GM12864 (cell line): ENCODE data around the gene SCARF2.
A peak's percentile ranks its signal among the peaks of the same experiment; 100 is the strongest.
"Not testable (repeated sequence)": the region's sequence is repeated elsewhere in the genome, so short reads cannot be mapped to it uniquely, and the experiment has no call there.

ENCODE experiments used
- DNase-seq: peaks from one replicate; pipeline ENCODE4 v3.0.0-alpha.2; 2011; ENCODE audit warnings: low read depth
- H3K4me3 ChIP-seq: 2 replicates; pipeline ENCODE4 v1.5.1; 2011; ENCODE audit warnings: mild to moderate bottlenecking, low read depth, low read length, control low read depth
- TF ChIP-seq, protein P1 (sequence below): IDR thresholded peaks from 2 replicates; pipeline ENCODE4 v1.5.1; 2011; ENCODE audit warnings: low read depth, mild to moderate bottlenecking, moderate library complexity, low read length, control low read depth, inconsistent platforms; ENCODE audit errors: missing control alignments

Gene SCARF2

DNA sequence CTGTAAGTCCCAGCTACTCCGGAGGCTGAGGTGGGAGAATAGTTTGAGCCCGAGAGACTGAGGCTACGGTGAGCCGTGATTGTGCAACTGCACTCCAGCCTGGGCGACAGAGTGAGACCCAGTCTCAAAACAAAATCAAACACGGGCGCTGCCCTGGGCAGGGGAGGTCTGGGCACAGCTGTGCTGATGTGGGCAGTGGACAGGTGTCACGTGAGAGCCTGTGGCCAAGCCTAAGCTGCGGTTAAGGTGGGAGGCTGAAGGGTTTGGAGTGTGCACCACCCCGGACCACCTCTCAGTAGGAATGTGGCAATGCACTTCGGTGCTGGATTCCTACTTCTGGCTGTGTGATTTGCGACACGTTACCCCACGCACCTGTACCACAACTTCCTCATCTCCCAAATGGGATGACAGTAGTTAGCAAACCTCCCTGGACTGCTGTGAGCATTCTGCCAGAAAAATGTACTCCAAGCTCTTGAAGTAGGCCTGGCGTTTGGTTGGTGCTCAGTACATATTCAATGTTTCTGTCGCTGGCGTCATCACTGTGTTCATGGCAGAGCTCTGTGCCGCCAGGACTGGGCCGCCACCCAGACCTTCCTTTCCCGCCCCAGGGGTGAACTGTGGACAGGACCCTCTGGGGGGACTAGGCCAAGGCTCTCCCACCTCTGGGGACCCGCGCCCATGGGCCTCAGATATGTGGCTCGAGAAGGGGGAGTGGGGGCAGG is 44.5 kb downstream of the SCARF2 start:
- TF ChIP-seq, protein P1, sequence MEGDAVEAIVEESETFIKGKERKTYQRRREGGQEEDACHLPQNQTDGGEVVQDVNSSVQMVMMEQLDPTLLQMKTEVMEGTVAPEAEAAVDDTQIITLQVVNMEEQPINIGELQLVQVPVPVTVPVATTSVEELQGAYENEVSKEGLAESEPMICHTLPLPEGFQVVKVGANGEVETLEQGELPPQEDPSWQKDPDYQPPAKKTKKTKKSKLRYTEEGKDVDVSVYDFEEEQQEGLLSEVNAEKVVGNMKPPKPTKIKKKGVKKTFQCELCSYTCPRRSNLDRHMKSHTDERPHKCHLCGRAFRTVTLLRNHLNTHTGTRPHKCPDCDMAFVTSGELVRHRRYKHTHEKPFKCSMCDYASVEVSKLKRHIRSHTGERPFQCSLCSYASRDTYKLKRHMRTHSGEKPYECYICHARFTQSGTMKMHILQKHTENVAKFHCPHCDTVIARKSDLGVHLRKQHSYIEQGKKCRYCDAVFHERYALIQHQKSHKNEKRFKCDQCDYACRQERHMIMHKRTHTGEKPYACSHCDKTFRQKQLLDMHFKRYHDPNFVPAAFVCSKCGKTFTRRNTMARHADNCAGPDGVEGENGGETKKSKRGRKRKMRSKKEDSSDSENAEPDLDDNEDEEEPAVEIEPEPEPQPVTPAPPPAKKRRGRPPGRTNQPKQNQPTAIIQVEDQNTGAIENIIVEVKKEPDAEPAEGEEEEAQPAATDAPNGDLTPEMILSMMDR, result no peak
- peak overlapping the region; percentile 90 for H3K4me3 ChIP-seq
- no peak for DNase-seq

DNA sequence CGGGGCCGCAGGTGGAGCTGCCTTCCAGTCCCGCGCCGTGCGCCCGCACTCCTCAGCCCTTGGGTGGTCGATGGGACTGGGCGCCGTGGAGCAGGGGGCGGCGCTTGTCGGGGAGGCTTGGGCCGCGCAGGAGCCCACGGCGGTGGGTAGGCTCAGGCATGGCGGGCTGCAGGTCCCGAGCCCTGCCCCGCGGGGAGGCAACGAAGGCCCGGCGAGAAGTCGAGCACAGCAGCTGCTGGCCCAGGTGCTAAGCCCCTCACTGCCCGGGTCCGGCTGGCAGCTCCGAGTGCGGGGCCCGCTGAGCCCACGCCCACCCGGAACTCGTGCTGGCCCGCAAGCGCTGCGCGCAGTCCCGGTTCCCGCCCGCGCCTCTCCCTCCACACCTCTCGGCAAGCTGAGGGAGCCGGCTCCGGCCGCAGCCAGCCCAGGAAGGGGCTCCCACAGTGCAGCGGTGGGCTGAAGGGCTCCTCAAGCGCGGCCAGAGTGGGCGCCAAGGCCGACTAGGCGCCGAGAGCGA is 45.2 kb downstream of the SCARF2 start:
- not testable (repeated sequence) for H3K4me3 ChIP-seq, DNase-seq

DNA sequence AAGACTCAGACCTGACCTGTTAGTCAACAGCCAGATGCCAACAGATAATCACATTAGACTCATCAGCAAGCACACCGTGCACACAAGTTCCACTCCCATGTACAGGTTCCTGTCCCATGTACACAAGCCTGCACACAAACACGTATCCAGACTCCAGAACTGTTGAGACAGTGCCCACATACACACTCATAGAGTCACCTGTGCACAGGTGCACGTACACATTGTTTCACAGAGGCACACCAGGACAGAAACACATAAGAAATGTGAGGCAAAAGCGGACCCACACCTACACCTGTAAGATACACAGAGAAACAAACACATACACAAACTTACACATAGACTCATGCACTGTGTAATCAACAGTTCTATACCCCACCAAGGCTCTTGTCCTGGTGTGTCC is 46.4 kb downstream of the SCARF2 start:
- no peak for DNase-seq
- TF ChIP-seq, protein P1, result no peak
- H3K4me3 ChIP-seq, result no peak overlapping the region

DNA sequence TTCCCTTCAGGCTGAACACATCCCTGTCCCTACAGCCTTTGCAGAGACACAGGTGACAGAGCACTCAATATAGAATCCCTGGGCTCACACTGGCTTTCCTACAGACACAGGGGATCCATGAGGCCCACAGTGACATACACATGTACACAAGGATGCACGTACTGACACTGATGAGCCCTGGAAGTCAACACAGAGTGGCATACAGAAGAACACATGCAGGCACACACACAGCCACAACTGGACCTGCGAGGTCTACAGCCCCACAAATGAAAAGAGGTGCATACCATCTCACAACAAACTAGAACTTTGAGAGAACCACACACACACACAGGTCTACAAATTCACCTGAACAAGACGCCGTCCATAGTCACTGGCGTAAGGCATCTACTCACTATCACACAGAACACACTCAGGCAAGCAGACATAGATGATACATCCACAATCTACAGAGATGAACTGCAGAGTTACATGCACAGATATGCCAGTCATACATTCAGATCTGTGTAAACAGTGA is 47.2 kb downstream of the SCARF2 start:
- TF ChIP-seq, protein P1, result no peak
- no peak overlapping the region for H3K4me3 ChIP-seq
- DNase-seq, result no peak

DNA sequence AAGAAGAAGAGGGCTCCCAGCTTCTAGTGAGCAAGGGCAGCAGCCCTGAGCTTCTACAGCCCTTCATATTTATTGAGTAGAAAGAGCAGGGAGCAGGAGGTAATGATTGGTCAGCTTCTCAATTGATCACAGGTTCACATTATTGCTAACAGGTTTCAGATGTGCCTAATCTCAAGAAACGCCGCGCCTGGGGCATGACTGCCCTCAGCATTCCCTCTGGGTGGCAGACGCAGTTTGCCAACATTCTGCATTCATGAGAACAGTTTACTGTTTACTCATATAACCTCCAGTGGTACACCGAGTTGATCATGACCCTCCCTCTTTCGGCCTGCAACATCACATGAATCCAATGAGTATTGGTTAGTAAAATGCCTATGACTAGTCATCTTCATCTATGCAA is 48.3 kb downstream of the SCARF2 start:
- no peak for DNase-seq
- H3K4me3 ChIP-seq, result no peak overlapping the region
- TF ChIP-seq, protein P1, result no peak

DNA sequence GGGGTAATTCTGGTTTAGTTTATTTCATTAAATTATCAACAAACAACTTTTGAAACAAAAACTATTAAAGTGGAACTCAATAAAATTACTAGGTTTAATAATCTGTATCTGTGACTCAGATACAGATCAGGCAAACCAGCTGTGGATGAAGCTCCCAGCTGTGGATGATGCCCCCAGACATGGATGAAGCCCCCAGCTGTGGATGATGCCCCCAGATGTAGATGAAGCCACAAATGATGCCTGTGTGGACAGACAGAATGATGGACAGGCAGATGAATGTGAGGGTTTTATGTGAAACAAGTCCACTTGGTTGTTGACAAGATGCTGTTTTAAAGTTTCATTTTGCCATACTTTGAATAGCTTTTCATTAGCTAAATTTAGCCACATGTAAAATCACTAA is 49.4 kb downstream of the SCARF2 start:
- DNase-seq, result no peak
- TF ChIP-seq, protein P1, result no peak
- no peak overlapping the region for H3K4me3 ChIP-seq

DNA sequence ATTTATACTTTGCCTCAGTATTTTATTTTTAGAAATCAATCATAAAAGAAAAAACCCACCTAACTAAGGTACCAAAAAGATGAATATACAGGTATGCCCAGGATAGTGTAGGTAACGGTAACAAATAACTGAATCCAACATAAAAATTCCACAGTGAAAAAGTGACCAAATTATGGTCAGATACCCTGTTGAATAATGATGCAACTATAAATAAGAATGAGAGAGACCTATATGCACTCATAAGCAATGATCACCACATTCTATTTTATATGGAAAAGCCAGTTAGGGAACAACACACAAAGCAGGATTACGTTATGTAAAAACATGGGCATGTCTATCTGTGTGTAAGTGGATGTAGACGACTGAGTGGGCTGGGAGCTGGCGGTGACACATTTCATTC is 50.7 kb downstream of the SCARF2 start:
- no peak for DNase-seq
- TF ChIP-seq, protein P1, result no peak
- no peak overlapping the region for H3K4me3 ChIP-seq
